ENCODE results near the gene SIAH2. TPM values are rescaled to one million over a fixed set of nuclear protein-coding genes. Genes with fewer than 3 reads are reported as not detected.

The SIAH2 gene
- total RNA-seq, 2 experiments from 2014 or later, result 22.2 to 29.1 TPM

GRCh38 chr3:150743508-150743907, 19.5 kb downstream of the SIAH2 start:
- POLR2A ChIA-PET, result interaction anchor here (0.6 to 2.0 kb wide), 5 partner anchors 16 to 44 kb away, joined by 3 to 5 read pairs (median 3); partner anchors contain the start of gene SIAH2
- Histone ChIP-seq H4K20me1 (ENCODE audit: insufficient read depth, low read length) (peaks cover 5% of the 10 kb centered on the region; the same call in 1 of the 2 replicates), H3K27ac (ENCODE audit: low read depth, low read length, poor library complexity, severe bottlenecking) (no peak overlapping the region)

GRCh38 chr3:150742679-150743078, 20.3 kb downstream of the SIAH2 start:
- no peaks in the 10 kb centered on the region; the same call in 1 of the 2 replicates for H4K20me1 ChIP-seq (ENCODE audit: insufficient read depth, low read length)
- no peak overlapping the region for H3K4me2 ChIP-seq (ENCODE audit: low read length)
- H3K27ac ChIP-seq (ENCODE audit: low read depth, low read length, poor library complexity, severe bottlenecking), result no peak overlapping the region
- H3K9me2 ChIP-seq (ENCODE audit: insufficient read depth, low read length), result no peaks in the 10 kb centered on the region
- H3K9me3 ChIP-seq (ENCODE audit: low read length), result no peaks in the 10 kb centered on the region
- H3K4me3 ChIP-seq (ENCODE audit: low read depth, low read length, poor library complexity, severe bottlenecking), result no peak overlapping the region
- H3K36me3 ChIP-seq (ENCODE audit: insufficient read depth, low read length), result 0 out of 2 replicates have a peak, but pooled peaks cover 7% of the 10 kb centered on the region
- ChIA-PET POLR2A (interaction anchor here (1.0 to 2.0 kb wide), 3 partner anchors 17 to 20 kb away, joined by 3 to 5 read pairs (median 5); partner anchors contain the start of gene SIAH2), CTCF (ENCODE audit: unreplicated experiment) (no interaction called here)
- no peak for DNase-seq (ENCODE audit: low spot score)
- intact Hi-C loops (cut with micrococcal nuclease; ENCODE audit: unreplicated experiment), result no loop called here
- TF ChIP-seq EZH2phosphoT487 (IDR thresholded peaks at IDR 0.05; ENCODE audit: borderline replicate concordance, low read depth, low read length) (no peak), CTCF (conservative IDR thresholded peaks at IDR 0.05; ENCODE audit: low read length) (no peak)
- BruUV-seq (replicated peaks), result no TSS peak
- H3K79me2 ChIP-seq (ENCODE audit: insufficient read depth, low read depth, low read length), result no peaks in the 10 kb centered on the region
- peaks cover 23% of the 10 kb centered on the region for H3K4me1 ChIP-seq (ENCODE audit: insufficient read depth, low read length, poor library complexity, severe bottlenecking)
- no peak overlapping the region for H2AFZ ChIP-seq (ENCODE audit: low read length)

More at GRCh38 chr3:150743508-150743907, 19.5 kb downstream of the SIAH2 start:
- H2AFZ ChIP-seq (ENCODE audit: low read length), result no peak overlapping the region
- no TSS peak for BruUV-seq (replicated peaks)
- H3K9me3 ChIP-seq (ENCODE audit: low read length), result no peaks in the 10 kb centered on the region
- peaks cover 17% of the 10 kb centered on the region for H3K4me1 ChIP-seq (ENCODE audit: insufficient read depth, low read length, poor library complexity, severe bottlenecking)
- intact Hi-C loops (cut with micrococcal nuclease; ENCODE audit: unreplicated experiment), result no loop called here
- H3K4me3 ChIP-seq (ENCODE audit: low read depth, low read length, poor library complexity, severe bottlenecking), result no peak overlapping the region
- no peaks in the 10 kb centered on the region for H3K79me2 ChIP-seq (ENCODE audit: insufficient read depth, low read depth, low read length)
- no peaks in the 10 kb centered on the region for H3K9me2 ChIP-seq (ENCODE audit: insufficient read depth, low read length)
- CTCF ChIA-PET (ENCODE audit: unreplicated experiment), result no interaction called here
- H3K36me3 ChIP-seq (ENCODE audit: insufficient read depth, low read length), result 0 out of 2 replicates have a peak, but pooled peaks cover 7% of the 10 kb centered on the region
- TF ChIP-seq EZH2phosphoT487 (IDR thresholded peaks at IDR 0.05; ENCODE audit: borderline replicate concordance, low read depth, low read length) (no peak), CTCF (conservative IDR thresholded peaks at IDR 0.05; ENCODE audit: low read length) (no peak)
- DNase-seq (ENCODE audit: low spot score), result no peak
- no peak overlapping the region for H3K4me2 ChIP-seq (ENCODE audit: low read length)

GRCh38 chr3:150742141-150742523, 20.8 kb downstream of the SIAH2 start:
- no peaks in the 10 kb centered on the region for H3K79me2 ChIP-seq (ENCODE audit: insufficient read depth, low read depth, low read length)
- no TSS peak for BruUV-seq (replicated peaks)

More at GRCh38 chr3:150742141-150742523, 20.8 kb downstream of the SIAH2 start:
- Histone ChIP-seq H3K4me2 (ENCODE audit: low read length) (no peak overlapping the region), H3K36me3 (ENCODE audit: insufficient read depth, low read length) (0 out of 2 replicates have a peak, but pooled peaks cover 7% of the 10 kb centered on the region), H4K20me1 (ENCODE audit: insufficient read depth, low read length) (no peaks in the 10 kb centered on the region; the same call in 1 of the 2 replicates), H3K4me1 (ENCODE audit: insufficient read depth, low read length, poor library complexity, severe bottlenecking) (peaks cover 23% of the 10 kb centered on the region), H3K9me3 (ENCODE audit: low read length) (no peaks in the 10 kb centered on the region), H3K4me3 (ENCODE audit: low read depth, low read length, poor library complexity, severe bottlenecking) (no peak overlapping the region), H2AFZ (ENCODE audit: low read length) (no peak overlapping the region), H3K9me2 (ENCODE audit: insufficient read depth, low read length) (no peaks in the 10 kb centered on the region), H3K27ac (ENCODE audit: low read depth, low read length, poor library complexity, severe bottlenecking) (no peak overlapping the region)
- ChIA-PET POLR2A (interaction anchor here (1.0 to 2.0 kb wide), 2 partner anchors 18 to 21 kb away, joined by 3 to 5 read pairs; partner anchors contain the start of gene SIAH2), CTCF (ENCODE audit: unreplicated experiment) (no interaction called here)
- TF ChIP-seq EZH2phosphoT487 (IDR thresholded peaks at IDR 0.05; ENCODE audit: borderline replicate concordance, low read depth, low read length) (no peak), CTCF (conservative IDR thresholded peaks at IDR 0.05; ENCODE audit: low read length) (no peak)
- intact Hi-C loops (cut with micrococcal nuclease; ENCODE audit: unreplicated experiment), result no loop called here
- no peak for DNase-seq (ENCODE audit: low spot score)

Measured in OCI-LY7 (cell line).